Activated CD4-positive, alpha-beta memory T cell treated with anti-CD3 and anti-CD28 coated beads, Interleukin-2, amount 10 ng/mL, durations not matched to agents 7 days and 5 days (primary cell): ENCODE data around the gene PCDHB8. TPM values are rescaled to one million over a fixed set of nuclear protein-coding genes. Genes with fewer than 3 reads are reported as not detected.
"Not testable (repeated sequence)": the region's sequence is repeated elsewhere in the genome, so short reads cannot be mapped to it uniquely, and the experiment has no call there.

ENCODE experiments used
- CTCF ChIA-PET: fragments of 350-600 bp; sonication (Branson Sonifier 250); formaldehyde crosslinking; loops from one replicate; lab custom pipeline; 2021; ENCODE audit warnings: antibody characterized with exemption, inconsistent platforms; lab: Charles Lee
- POLR2A ChIA-PET: fragments of 350-600 bp; sonication (Branson Sonifier 250); formaldehyde crosslinking; loops from one replicate; lab custom pipeline; 2021; ENCODE audit warnings: antibody characterized with exemption; lab: Charles Lee
- DNase-seq: peaks from one replicate; pipeline ENCODE4 v3.0.0-alpha.2; 2020
- H3K27ac Mint-ChIP-seq: one replicate; pipeline ENCODE4 v1.8.0; 2021; ENCODE audit warnings: mild to moderate bottlenecking, mixed read lengths
- H3K27me3 Mint-ChIP-seq: one replicate; pipeline ENCODE4 v1.8.0; 2021; ENCODE audit warnings: mixed read lengths
- H3K36me3 Mint-ChIP-seq: one replicate; pipeline ENCODE4 v1.8.0; 2021; ENCODE audit warnings: low read depth, mixed read lengths
- H3K4me1 Mint-ChIP-seq: one replicate; pipeline ENCODE4 v1.8.0; 2021; ENCODE audit warnings: mixed read lengths
- H3K4me3 Mint-ChIP-seq: one replicate; pipeline ENCODE4 v1.8.0; 2021; ENCODE audit warnings: mild to moderate bottlenecking, mixed read lengths
- H3K9me3 Mint-ChIP-seq: one replicate; pipeline ENCODE4 v1.8.0; 2021; ENCODE audit warnings: mixed read lengths
- total RNA-seq, 2 experiments: library from RNA; stranded (reverse); gene quantifications; one replicate each; pipeline ENCODE4 v1.2.3, GENCODE V29; 2021

The PCDHB8 gene
- total RNA-seq, 2 experiments from 2014 or later = not detected

- H3K27me3 Mint-ChIP-seq, DNase-seq, H3K4me3 Mint-ChIP-seq, H3K27ac Mint-ChIP-seq, H3K4me1 Mint-ChIP-seq, H3K36me3 Mint-ChIP-seq, CTCF ChIA-PET, POLR2A ChIA-PET: not testable (repeated sequence)
- H3K9me3 Mint-ChIP-seq = peaks cover 18% of the 10 kb centered on the region
These were observed 16.7 kb downstream of the PCDHB8 start for GRCh38 chr5:141194332-141194731.

GRCh38 chr5:141196363-141196762 is 18.8 kb downstream of the PCDHB8 start:
- ChIA-PET POLR2A (no interaction called here), CTCF (interaction anchor here (1.5 kb wide), 1 partner anchor 10 kb away, joined by 4 read pairs; the partner anchor contains the start of gene PCDHB9)
- Mint-ChIP-seq H3K27me3 (peaks cover 7% of the 10 kb centered on the region), H3K27ac (no peak overlapping the region), H3K4me1 (no peaks in the 10 kb centered on the region), H3K4me3 (no peak overlapping the region), H3K36me3 (no peaks in the 10 kb centered on the region), H3K9me3 (peaks cover 22% of the 10 kb centered on the region)
- no peak for DNase-seq

- Mint-ChIP-seq H3K27ac (no peak within 1 kb of the TSS), H3K4me1 (no peaks in the 10 kb centered on the region), H3K27me3 (no peaks in the 10 kb centered on the region), H3K36me3 (peaks cover 2% of the 10 kb centered on the region), H3K9me3 (peaks cover 14% of the 10 kb centered on the region), H3K4me3 (no peak within 1 kb of the TSS)
- ChIA-PET CTCF (interaction anchor here (1.0 kb wide), 1 partner anchor 218 kb away, joined by 3 read pairs; the partner anchor contains the start of gene PCDHGB7), POLR2A (no interaction called here)
- DNase-seq = no peak
These were observed 22.0 kb downstream of the PCDHB8 start, which contains the start of gene PCDHB11 for GRCh38 chr5:141199359-141200235. TSS of gene PCDHB11 (plus strand) at chr5:141199627. CDS start at chr5:141199775, 148 bp downstream.

- CTCF ChIA-PET, H3K27me3 Mint-ChIP-seq, H3K36me3 Mint-ChIP-seq, POLR2A ChIA-PET, H3K4me1 Mint-ChIP-seq, H3K4me3 Mint-ChIP-seq, H3K27ac Mint-ChIP-seq, DNase-seq: not testable (repeated sequence)
- H3K9me3 Mint-ChIP-seq = peaks cover 13% of the 10 kb centered on the region
These were observed 23.5 kb downstream of the PCDHB8 start for GRCh38 chr5:141201126-141201525.

GRCh38 chr5:141201646-141202045 is 24.1 kb downstream of the PCDHB8 start:
- H3K4me1 Mint-ChIP-seq, H3K27ac Mint-ChIP-seq, H3K36me3 Mint-ChIP-seq, DNase-seq, H3K4me3 Mint-ChIP-seq, CTCF ChIA-PET, H3K9me3 Mint-ChIP-seq, H3K27me3 Mint-ChIP-seq, POLR2A ChIA-PET: not testable (repeated sequence)

- no peak within 1 kb of the TSS for H3K4me3 Mint-ChIP-seq
- no peaks in the 10 kb centered on the region for H3K4me1 Mint-ChIP-seq
- CTCF ChIA-PET = no interaction called here
These were observed 30.9 kb downstream of the PCDHB8 start, which contains the start of gene PCDHB12 for GRCh38 chr5:141208478-141208877. TSS of gene PCDHB12 (plus strand) at chr5:141208719. CDS start at chr5:141208908, 189 bp downstream.

GRCh38 chr5:141210281-141210680 is 32.7 kb downstream of the PCDHB8 start:
- DNase-seq, H3K27ac Mint-ChIP-seq, H3K36me3 Mint-ChIP-seq, H3K4me1 Mint-ChIP-seq, CTCF ChIA-PET, H3K9me3 Mint-ChIP-seq, H3K4me3 Mint-ChIP-seq, POLR2A ChIA-PET: not testable (repeated sequence)
- H3K27me3 Mint-ChIP-seq = peaks cover 15% of the 10 kb centered on the region

More at GRCh38 chr5:141208478-141208877, 30.9 kb downstream of the PCDHB8 start, which contains the start of gene PCDHB12:
- Mint-ChIP-seq H3K27me3 (peaks cover 5% of the 10 kb centered on the region), H3K9me3 (no peaks in the 10 kb centered on the region), H3K27ac (no peak within 1 kb of the TSS), H3K36me3 (no peaks in the 10 kb centered on the region)
- POLR2A ChIA-PET = no interaction called here
- DNase-seq = no peak

- H3K27me3 Mint-ChIP-seq = peaks cover 16% of the 10 kb centered on the region
- H3K4me3 Mint-ChIP-seq, H3K27ac Mint-ChIP-seq, H3K9me3 Mint-ChIP-seq, DNase-seq, CTCF ChIA-PET, H3K36me3 Mint-ChIP-seq, POLR2A ChIA-PET, H3K4me1 Mint-ChIP-seq: not testable (repeated sequence)
These were observed 33.3 kb downstream of the PCDHB8 start for GRCh38 chr5:141210849-141211248.

- H3K36me3 Mint-ChIP-seq, DNase-seq, H3K4me3 Mint-ChIP-seq, POLR2A ChIA-PET, H3K27ac Mint-ChIP-seq, H3K4me1 Mint-ChIP-seq: not testable (repeated sequence)
- CTCF ChIA-PET = interaction anchor here (0.7 kb wide), 1 partner anchor 35 kb away, joined by 3 read pairs; no protein-coding TSS in a partner anchor
- Mint-ChIP-seq H3K27me3 (peaks cover 19% of the 10 kb centered on the region), H3K9me3 (peaks cover 20% of the 10 kb centered on the region)
These were observed 36.2 kb downstream of the PCDHB8 start, which contains the start of gene PCDHB13 for GRCh38 chr5:141213656-141214339. TSS of gene PCDHB13 (plus strand) at chr5:141213919. CDS start at chr5:141214124, 205 bp downstream.

GRCh38 chr5:141214583-141214982 is 37.0 kb downstream of the PCDHB8 start:
- DNase-seq, H3K4me1 Mint-ChIP-seq, H3K4me3 Mint-ChIP-seq, H3K36me3 Mint-ChIP-seq, H3K27ac Mint-ChIP-seq, POLR2A ChIA-PET: not testable (repeated sequence)
- peaks cover 16% of the 10 kb centered on the region for H3K27me3 Mint-ChIP-seq
- CTCF ChIA-PET = interaction anchor here (0.7 kb wide), 1 partner anchor 36 kb away, joined by 3 read pairs; no protein-coding TSS in a partner anchor
- peaks cover 23% of the 10 kb centered on the region for H3K9me3 Mint-ChIP-seq

GRCh38 chr5:141215504-141215903 is 37.9 kb downstream of the PCDHB8 start:
- peaks cover 14% of the 10 kb centered on the region for H3K27me3 Mint-ChIP-seq
- CTCF ChIA-PET, H3K36me3 Mint-ChIP-seq: not testable (repeated sequence)

GRCh38 chr5:141216035-141216434 is 38.4 kb downstream of the PCDHB8 start:
- Mint-ChIP-seq H3K9me3 (peaks cover 25% of the 10 kb centered on the region), H3K27me3 (peaks cover 14% of the 10 kb centered on the region)
- POLR2A ChIA-PET = not testable (repeated sequence)

More at GRCh38 chr5:141215504-141215903, 37.9 kb downstream of the PCDHB8 start:
- POLR2A ChIA-PET, H3K27ac Mint-ChIP-seq, H3K4me3 Mint-ChIP-seq, H3K4me1 Mint-ChIP-seq, DNase-seq: not testable (repeated sequence)
- H3K9me3 Mint-ChIP-seq = peaks cover 25% of the 10 kb centered on the region

More at GRCh38 chr5:141216035-141216434, 38.4 kb downstream of the PCDHB8 start:
- DNase-seq, CTCF ChIA-PET, H3K27ac Mint-ChIP-seq, H3K36me3 Mint-ChIP-seq, H3K4me3 Mint-ChIP-seq, H3K4me1 Mint-ChIP-seq: not testable (repeated sequence)
